Spleen (tissue), 11 donors: Measurements from ENCODE around the gene LAS1L. TPM values are rescaled to one million over a fixed set of nuclear protein-coding genes. Genes with fewer than 3 reads are reported as not detected.
"Not testable (repeated sequence)": the region's sequence is repeated elsewhere in the genome, so short reads cannot be mapped to it uniquely, and the experiment has no call there.

Experiments used
- DNase-seq: peaks from one replicate; pipeline ENCODE4 v3.0.0-alpha.2; 2020
- H3K27ac ChIP-seq, 8 donors: fragments of 200-600 bp; sonication (generic) in 7 of 8; 1 replicate in 4 of 8; 2 replicates in 4 of 8; pipeline versions ENCODE4 v1.5.0 to v1.8.0; 2016 to 2021; ENCODE audit warnings: inconsistent platforms in 4 of 8, mild to moderate bottlenecking in 4 of 8, moderate library complexity in 1 of 8
- H3K27me3 ChIP-seq, 7 donors: fragments of 200-600 bp; sonication (generic) in 6 of 7; replicated peaks in 1 of 7; 1 replicate in 4 of 7; 2 replicates in 3 of 7; pipeline versions ENCODE4 v1.5.0 to v1.8.0; 2016 to 2021; ENCODE audit warnings: inconsistent platforms in 3 of 7, mild to moderate bottlenecking in 1 of 7
- H3K36me3 ChIP-seq, 6 donors: fragments of 200-600 bp; sonication (generic) in 5 of 6; 1 replicate in 4 of 6; 2 replicates in 2 of 6; pipeline versions ENCODE4 v1.5.0 to v1.8.0; 2016 to 2021; ENCODE audit warnings: inconsistent platforms in 2 of 6
- H3K4me1 ChIP-seq, 6 donors: fragments of 200-600 bp; sonication (generic) in 5 of 6; 1 replicate in 3 of 6; 2 replicates in 3 of 6; pipeline versions ENCODE4 v1.5.0 to v1.8.0; 2016 to 2021; ENCODE audit warnings: inconsistent platforms in 3 of 6
- H3K4me3 ChIP-seq, 8 donors: fragments of 200-600 bp; sonication (generic) in 7 of 8; 1 replicate in 4 of 8; 2 replicates in 4 of 8; pipeline versions ENCODE4 v1.5.0 to v1.8.0; 2016 to 2021; ENCODE audit warnings: inconsistent platforms in 4 of 8, mild to moderate bottlenecking in 4 of 8, moderate library complexity in 2 of 8
- H3K9me3 ChIP-seq, 8 donors: fragments of 200-600 bp; sonication (generic) in 7 of 8; 1 replicate in 4 of 8; 2 replicates in 4 of 8; pipeline versions ENCODE4 v1.5.0 to v1.8.0; 2016 to 2021; ENCODE audit warnings: inconsistent platforms in 4 of 8
- POLR2A ChIP-seq, 3 donors: fragments of 450-650 bp; IDR thresholded peaks; one replicate each; pipeline ENCODE4 v1.5.1; 2017; ENCODE audit warnings: antibody characterized with exemption in 3 of 3, mild to moderate bottlenecking in 1 of 3
- POLR2AphosphoS5 ChIP-seq, 3 donors: sonication (generic); formaldehyde crosslinking; IDR thresholded peaks; one replicate each; pipeline ENCODE4 v1.5.1; 2017; ENCODE audit warnings: antibody characterized with exemption in 3 of 3
- WGBS, 5 donors: extraction: QIAGEN DNeasy Blood & Tissue Kit in 3 of 5; methylation state at CpG; one replicate each; pipeline versions ENCODE4 v1.1.5 to v1.1.7; 2013 to 2018; 5-methylcytosine and 5-hydroxymethylcytosine counted together
- intact Hi-C: fragments of 100-400 bp; cut with DNase I; formaldehyde crosslinking; loops from one replicate; pipeline ENCODE4 v1.15.0; 2023; ENCODE audit warnings: low total_unique reads
- polyA plus RNA-seq, 3 donors: library from polyadenylated mRNA; stranded (reverse); fragments of 200-250 nt; gene quantifications; one replicate each; pipeline ENCODE4 v1.2.1, GENCODE V29; 2013
- total RNA-seq, 7 donors: library from RNA; depleted of rRNA in 3 of 7; stranded (reverse); fragments of >200 nt in 3 of 7; fragmentation: NEBNext Ultra II Directional in 4 of 7; extraction: Animal tissue kit (Norgen Biotek cat#: 25700) in 4 of 7; gene quantifications; one replicate each; pipeline versions ENCODE4 v1.1.0 to v1.2.1, GENCODE V29; 2016 to 2021
- TF ChIP-seq, protein P1 (sequence below), 11 experiments: fragments of 200-600 bp in 7 of 11; fragments of 450-650 bp in 4 of 11; sonication (generic) in 4 of 11; IDR thresholded peaks in 8 of 11; conservative IDR thresholded peaks in 3 of 11; 1 replicate in 7 of 11; 2 replicates in 4 of 11; pipeline versions ENCODE4 v1.4.0 to v1.8.0; 2016 to 2021; ENCODE audit warnings: antibody characterized with exemption in 11 of 11, inconsistent platforms in 4 of 11, mild to moderate bottlenecking in 1 of 11
- donor health status: healthy with polysubstance abuse.
- donor health status: DM: no; HTN: no; CAD: no; lungs with moderate emphysema.
- donor health status: DM: no; HTN: no; CAD: no.
- donor health status: Bipolar disorder and iron deficiency.
- donor health status: healthy.
- donor health status: DM: no; HTN: no; CAD: no.
- donor health status: DM: yes; HTN: yes; CAD: no.

LAS1L gene
- total and polyA plus RNA-seq, 10 donors: 19.0 to 31.3 (median 26.7) TPM

DNA sequence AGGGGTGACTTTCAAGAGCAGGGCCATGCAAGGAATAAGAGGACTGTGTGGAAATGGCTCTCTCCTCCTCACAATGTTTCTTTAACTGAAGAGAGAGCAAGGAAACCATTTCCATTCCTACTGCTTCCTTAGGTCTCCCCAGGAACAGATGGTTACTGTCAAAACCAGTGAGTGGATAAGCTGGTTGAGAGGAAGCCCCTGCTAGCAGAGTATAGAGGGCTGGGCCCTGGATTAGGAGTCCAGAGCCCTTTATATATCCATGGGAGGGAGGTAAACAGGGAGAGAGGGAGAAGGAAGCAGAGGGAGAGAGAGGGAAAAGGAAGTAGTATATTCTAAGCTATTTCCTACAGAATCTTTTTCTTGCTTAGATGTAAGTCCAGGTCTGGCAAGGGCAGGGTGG, 43.8 kb upstream of the LAS1L start:
- Histone ChIP-seq H3K4me1 (peaks cover 0 to 7% (median 3%) of the 10 kb centered on the region in 6 donors), H3K4me3 (no peak overlapping the region), H3K27ac (no peak overlapping the region), H3K27me3 (peaks cover 0 to 13% (median 0%) of the 10 kb centered on the region in 7 donors), H3K36me3 (no peaks in the 10 kb centered on the region), H3K9me3 (no peaks in the 10 kb centered on the region)
- intact Hi-C loops: no loop called here
- DNase-seq: no peak
- TF ChIP-seq POLR2A (IDR thresholded peaks at IDR 0.05): no peak

DNA sequence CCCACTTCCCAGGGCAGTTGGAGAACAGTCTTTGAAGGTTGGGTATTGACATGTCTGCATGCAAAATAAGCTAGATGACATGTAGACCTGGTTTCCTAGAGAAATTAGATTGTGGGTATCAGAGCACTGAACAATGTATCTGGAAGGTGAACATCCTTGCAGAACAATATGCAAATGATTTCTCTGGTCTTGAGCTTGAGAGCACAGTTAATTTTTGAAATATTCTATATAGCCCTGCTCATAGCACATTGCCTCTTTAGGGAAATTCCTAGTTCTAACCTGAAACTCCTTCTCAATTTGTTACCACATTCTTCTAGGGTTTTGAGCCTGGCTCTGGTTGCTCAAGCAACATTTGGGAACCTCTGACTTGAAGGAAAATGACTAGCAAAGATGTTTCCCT, 41.6 kb upstream of the LAS1L start:
- peaks cover 0 to 10% (median 0%) of the 10 kb centered on the region in 7 donors for H3K27me3 ChIP-seq

DNA sequence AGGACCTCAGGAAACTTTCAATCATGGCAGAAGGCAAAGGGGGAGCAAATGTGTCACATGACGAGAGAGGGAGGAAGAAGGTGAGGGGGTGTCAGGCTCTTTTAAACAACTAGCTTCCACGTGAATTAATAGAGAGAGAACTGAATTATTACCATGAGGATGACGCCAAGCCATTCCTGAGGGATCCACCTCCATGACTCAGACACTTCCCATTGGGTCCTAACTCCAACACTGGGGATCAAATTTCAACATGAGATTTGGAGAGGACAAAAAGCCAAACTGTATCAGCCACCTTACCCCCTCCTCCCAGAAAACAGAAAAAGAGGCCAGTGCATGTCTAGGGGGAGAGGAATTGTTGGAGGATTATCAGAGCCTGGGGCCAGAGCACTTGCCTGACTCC, 40.4 kb upstream of the LAS1L start:
- Histone ChIP-seq H3K9me3 (no peaks in the 10 kb centered on the region), H3K27me3 (peaks cover 0 to 9% (median 0%) of the 10 kb centered on the region in 7 donors), H3K36me3 (no peaks in the 10 kb centered on the region), H3K27ac (no peak overlapping the region), H3K4me1 (no peaks in the 10 kb centered on the region), H3K4me3 (no peak overlapping the region)
- no peak for DNase-seq
- intact Hi-C loops: no loop called here
- TF ChIP-seq, protein P1, sequence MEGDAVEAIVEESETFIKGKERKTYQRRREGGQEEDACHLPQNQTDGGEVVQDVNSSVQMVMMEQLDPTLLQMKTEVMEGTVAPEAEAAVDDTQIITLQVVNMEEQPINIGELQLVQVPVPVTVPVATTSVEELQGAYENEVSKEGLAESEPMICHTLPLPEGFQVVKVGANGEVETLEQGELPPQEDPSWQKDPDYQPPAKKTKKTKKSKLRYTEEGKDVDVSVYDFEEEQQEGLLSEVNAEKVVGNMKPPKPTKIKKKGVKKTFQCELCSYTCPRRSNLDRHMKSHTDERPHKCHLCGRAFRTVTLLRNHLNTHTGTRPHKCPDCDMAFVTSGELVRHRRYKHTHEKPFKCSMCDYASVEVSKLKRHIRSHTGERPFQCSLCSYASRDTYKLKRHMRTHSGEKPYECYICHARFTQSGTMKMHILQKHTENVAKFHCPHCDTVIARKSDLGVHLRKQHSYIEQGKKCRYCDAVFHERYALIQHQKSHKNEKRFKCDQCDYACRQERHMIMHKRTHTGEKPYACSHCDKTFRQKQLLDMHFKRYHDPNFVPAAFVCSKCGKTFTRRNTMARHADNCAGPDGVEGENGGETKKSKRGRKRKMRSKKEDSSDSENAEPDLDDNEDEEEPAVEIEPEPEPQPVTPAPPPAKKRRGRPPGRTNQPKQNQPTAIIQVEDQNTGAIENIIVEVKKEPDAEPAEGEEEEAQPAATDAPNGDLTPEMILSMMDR (IDR thresholded peaks at IDR 0.05 in 8 of 11, conservative IDR thresholded peaks at IDR 0.05 in 3 of 11): no peak
- TF ChIP-seq POLR2AphosphoS5 (IDR thresholded peaks at IDR 0.05) (no peak), POLR2A (IDR thresholded peaks at IDR 0.05) (no peak)
- WGBS, 5 donors: 48 to 80% (median 70%) methylated on average over 2 to 3 of the region's 3 CpGs

More for the DNA sequence above, 41.6 kb upstream of the LAS1L start:
- H3K9me3 ChIP-seq: no peaks in the 10 kb centered on the region
- intact Hi-C loops: no loop called here
- H3K4me3 ChIP-seq: no peak overlapping the region
- no peaks in the 10 kb centered on the region for H3K36me3 ChIP-seq
- no peaks in the 10 kb centered on the region for H3K4me1 ChIP-seq
- DNase-seq: no peak
- TF ChIP-seq, protein P1 (IDR thresholded peaks at IDR 0.05 in 8 of 11, conservative IDR thresholded peaks at IDR 0.05 in 3 of 11): no peak
- TF ChIP-seq POLR2A (IDR thresholded peaks at IDR 0.05) (no peak), POLR2AphosphoS5 (IDR thresholded peaks at IDR 0.05) (no peak)
- no peak overlapping the region for H3K27ac ChIP-seq

DNA sequence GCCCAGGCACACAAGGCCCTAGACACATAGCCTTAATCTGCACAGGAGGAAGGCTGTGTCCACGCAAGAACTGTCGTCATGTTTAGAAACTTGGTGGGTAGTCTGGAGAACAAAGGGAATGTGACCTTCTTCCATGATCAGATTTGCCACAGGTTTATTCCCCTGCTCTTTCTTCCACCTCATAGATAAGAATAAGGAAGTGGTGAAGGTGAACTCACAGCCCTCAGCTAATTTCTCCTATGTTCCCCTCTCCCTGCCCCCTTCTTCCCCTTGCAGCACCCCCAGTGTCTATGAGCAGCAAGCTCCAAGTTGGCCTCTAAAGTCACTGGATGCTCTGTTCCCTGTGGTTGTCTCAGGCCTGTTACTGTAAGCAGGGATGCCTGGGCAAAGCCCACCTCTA, 39.8 kb upstream of the LAS1L start:
- TF ChIP-seq POLR2AphosphoS5 (IDR thresholded peaks at IDR 0.05) (no peak), POLR2A (IDR thresholded peaks at IDR 0.05) (no peak)
- TF ChIP-seq, protein P1 (IDR thresholded peaks at IDR 0.05 in 8 of 11, conservative IDR thresholded peaks at IDR 0.05 in 3 of 11): no peak
- H3K27ac ChIP-seq: no peak overlapping the region
- H3K9me3 ChIP-seq: no peaks in the 10 kb centered on the region
- no peak for DNase-seq
- intact Hi-C loops: no loop called here
- no peaks in the 10 kb centered on the region for H3K4me1 ChIP-seq
- no peak overlapping the region for H3K4me3 ChIP-seq
- H3K27me3 ChIP-seq: peaks cover 0 to 12% (median 0%) of the 10 kb centered on the region in 7 donors
- WGBS, 5 donors: 76 to 92% (median 81%) methylated on average over 2 of the region's 2 CpGs
- no peaks in the 10 kb centered on the region for H3K36me3 ChIP-seq

DNA sequence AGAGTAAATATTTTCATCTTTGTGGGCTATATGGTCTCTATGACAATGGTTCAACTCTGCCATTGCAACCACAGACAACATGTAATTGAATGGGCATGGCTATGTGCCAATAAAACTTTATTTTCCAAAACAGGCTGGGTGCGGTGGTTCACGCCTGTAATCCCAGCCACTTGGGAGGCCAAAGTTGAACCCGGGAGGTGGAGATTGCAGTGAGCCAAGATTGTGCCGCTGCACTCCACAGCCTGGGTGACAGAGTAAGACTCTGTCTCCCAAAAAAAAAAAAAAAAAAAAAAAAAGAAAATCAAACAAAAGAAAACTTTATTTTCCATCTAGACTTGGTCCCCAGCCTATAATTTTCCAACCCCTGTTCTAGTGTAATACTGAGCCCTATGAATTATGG, 38.4 kb upstream of the LAS1L start:
- no peak for TF ChIP-seq POLR2AphosphoS5 (IDR thresholded peaks at IDR 0.05)
- no peak for TF ChIP-seq POLR2A (IDR thresholded peaks at IDR 0.05)
- TF ChIP-seq, protein P1 (IDR thresholded peaks at IDR 0.05 in 8 of 11, conservative IDR thresholded peaks at IDR 0.05 in 3 of 11): no peak
- Histone ChIP-seq H3K36me3 (no peaks in the 10 kb centered on the region), H3K4me1 (no peaks in the 10 kb centered on the region), H3K27me3 (peaks cover 0 to 24% (median 0%) of the 10 kb centered on the region in 7 donors), H3K4me3 (no peak overlapping the region), H3K9me3 (no peaks in the 10 kb centered on the region), H3K27ac (no peak overlapping the region)
- intact Hi-C loops: no loop called here
- DNase-seq: no peak
- WGBS, 5 donors: 90 to 100% (median 95%) methylated on average over 4 of the region's 4 CpGs

DNA sequence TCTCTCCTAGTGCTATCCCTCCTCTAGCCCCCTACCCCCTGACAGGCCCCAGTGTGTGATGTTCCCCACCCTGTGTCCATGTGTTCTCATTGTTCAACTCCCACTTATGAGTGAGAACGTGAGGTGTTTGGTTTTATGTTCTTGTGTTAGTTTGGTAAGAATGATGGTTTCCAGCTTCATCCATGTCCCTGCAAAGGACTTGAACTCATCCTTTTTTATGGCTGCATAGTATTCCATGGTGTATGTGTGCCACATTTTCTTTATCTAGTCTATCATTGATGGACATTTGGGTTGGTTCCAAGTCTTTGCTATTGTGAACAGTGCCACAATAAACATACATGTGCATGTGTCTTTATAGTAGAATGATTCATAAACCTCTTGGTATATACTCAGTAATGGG, 28.3 kb upstream of the LAS1L start:
- 63 to 100% (median 96%) methylated on average over 1 of the region's 1 CpG for WGBS, 5 donors

More for the DNA sequence above, 28.3 kb upstream of the LAS1L start:
- intact Hi-C loops, H3K36me3 ChIP-seq, H3K4me3 ChIP-seq, H3K27me3 ChIP-seq, DNase-seq, H3K4me1 ChIP-seq, H3K27ac ChIP-seq: not testable (repeated sequence)
- peaks cover 0 to 12% (median 0%) of the 10 kb centered on the region in 8 donors for H3K9me3 ChIP-seq
